ENCODE data around the gene PTBP2. TPM values are rescaled to one million over a fixed set of nuclear protein-coding genes. Genes with fewer than 3 reads are reported as not detected.
"Not testable (repeated sequence)": the region's sequence is repeated elsewhere in the genome, so short reads cannot be mapped to it uniquely, and the experiment has no call there.

The PTBP2 gene
- total and polyA plus RNA-seq, 2 experiments from 2014 or later, result 8.3 to 9.6 TPM

- Histone ChIP-seq H3K4me3 (no peak overlapping the region), H3K36me3 (ENCODE audit: low read depth) (peaks cover 61% of the 10 kb centered on the region), H3K9me3 (ENCODE audit: low read depth) (no peaks in the 10 kb centered on the region), H3K4me1 (ENCODE audit: insufficient read depth) (peaks cover 14% of the 10 kb centered on the region), H3K27me3 (replicated peaks; ENCODE audit: insufficient read depth) (no peaks in the 10 kb centered on the region), H3K9me2 (ENCODE audit: insufficient read depth) (no peaks in the 10 kb centered on the region), H3K79me2 (ENCODE audit: insufficient read depth) (0 out of 2 replicates have a peak, but pooled peaks cover 13% of the 10 kb centered on the region), H3K27ac (0 out of 2 replicates have a peak overlapping the region, but pooled peaks have one; percentile 1), H3K4me2 (ENCODE audit: unreplicated experiment) (no peak overlapping the region), H3K9ac (no peak overlapping the region), H2AFZ (no peak overlapping the region), H3F3A (ENCODE audit: insufficient read depth) (0 out of 2 replicates have a peak, but pooled peaks cover 7% of the 10 kb centered on the region), H4K20me1 (ENCODE audit: insufficient read depth) (no peaks in the 10 kb centered on the region)
- TF ChIP-seq EZH2 (IDR thresholded peaks at IDR 0.05; ENCODE audit: insufficient read depth, poor library complexity, severe bottlenecking) (no peak), EZH2phosphoT487 (IDR thresholded peaks at IDR 0.05; ENCODE audit: insufficient read depth, low read depth) (no peak)
- in situ Hi-C loops (cut with MboI), result no loop called here
- no peak for DNase-seq
Measured at GRCh38 chr1:96782206-96782605, 60.6 kb downstream of the PTBP2 start.

- in situ Hi-C loops (cut with MboI), result no loop called here
- H2AFZ ChIP-seq, result no peak overlapping the region
- H4K20me1 ChIP-seq (ENCODE audit: insufficient read depth), result no peaks in the 10 kb centered on the region
- peaks cover 67% of the 10 kb centered on the region for H3K36me3 ChIP-seq (ENCODE audit: low read depth)
- H3K4me2 ChIP-seq (ENCODE audit: unreplicated experiment), result no peak overlapping the region
- peak overlapping the region; percentile 1; the same call in 1 of the 2 replicates for H3K27ac ChIP-seq
- H3F3A ChIP-seq (ENCODE audit: insufficient read depth), result 0 out of 2 replicates have a peak, but pooled peaks cover 7% of the 10 kb centered on the region
- DNase-seq, result peak; percentile 43
- no peaks in the 10 kb centered on the region for H3K27me3 ChIP-seq (replicated peaks; ENCODE audit: insufficient read depth)
- no peak overlapping the region for H3K4me3 ChIP-seq
- no peaks in the 10 kb centered on the region for H3K9me2 ChIP-seq (ENCODE audit: insufficient read depth)
- TF ChIP-seq EZH2phosphoT487 (IDR thresholded peaks at IDR 0.05; ENCODE audit: insufficient read depth, low read depth), result no peak
- TF ChIP-seq EZH2 (IDR thresholded peaks at IDR 0.05; ENCODE audit: insufficient read depth, poor library complexity, severe bottlenecking), result no peak
- H3K79me2 ChIP-seq (ENCODE audit: insufficient read depth), result 0 out of 2 replicates have a peak, but pooled peaks cover 13% of the 10 kb centered on the region
- H3K9me3 ChIP-seq (ENCODE audit: low read depth), result no peaks in the 10 kb centered on the region
- peaks cover 14% of the 10 kb centered on the region for H3K4me1 ChIP-seq (ENCODE audit: insufficient read depth)
- H3K9ac ChIP-seq, result no peak overlapping the region
Measured at GRCh38 chr1:96782856-96783255, 61.3 kb downstream of the PTBP2 start.

GRCh38 chr1:96790599-96790998 lies 69.0 kb downstream of the PTBP2 start:
- Histone ChIP-seq H3K79me2 (ENCODE audit: insufficient read depth) (no peaks in the 10 kb centered on the region), H3K4me3 (no peak overlapping the region), H3K4me1 (ENCODE audit: insufficient read depth) (no peaks in the 10 kb centered on the region; the same call in 1 of the 2 replicates), H3K27me3 (replicated peaks; ENCODE audit: insufficient read depth) (no peaks in the 10 kb centered on the region), H3F3A (ENCODE audit: insufficient read depth) (no peaks in the 10 kb centered on the region), H3K36me3 (ENCODE audit: low read depth) (peaks cover 54% of the 10 kb centered on the region), H4K20me1 (ENCODE audit: insufficient read depth) (no peaks in the 10 kb centered on the region), H3K9me3 (ENCODE audit: low read depth) (no peaks in the 10 kb centered on the region), H3K9me2 (ENCODE audit: insufficient read depth) (no peaks in the 10 kb centered on the region), H2AFZ (no peak overlapping the region), H3K4me2 (ENCODE audit: unreplicated experiment) (no peak overlapping the region), H3K27ac (no peak overlapping the region), H3K9ac (no peak overlapping the region)
- DNase-seq, result peak; percentile 3
- in situ Hi-C loops (cut with MboI), result no loop called here
- 93 to 94% methylated on average over 2 of the region's 2 CpGs for WGBS, 2 experiments (ENCODE audit: low coverage in 1 of 2, low lambda C conversion rate in 2 of 2, missing lambda C conversion rate in 2 of 2)
- TF ChIP-seq EZH2phosphoT487 (IDR thresholded peaks at IDR 0.05; ENCODE audit: insufficient read depth, low read depth) (no peak), EZH2 (IDR thresholded peaks at IDR 0.05; ENCODE audit: insufficient read depth, poor library complexity, severe bottlenecking) (no peak)

GRCh38 chr1:96792220-96792619 lies 70.6 kb downstream of the PTBP2 start:
- no peaks in the 10 kb centered on the region for H3K27me3 ChIP-seq (replicated peaks; ENCODE audit: insufficient read depth)
- WGBS, 2 experiments (ENCODE audit: low coverage in 1 of 2, low lambda C conversion rate in 2 of 2, missing lambda C conversion rate in 2 of 2), result 97 to 99% methylated on average over 4 of the region's 4 CpGs
- no peak overlapping the region for H3K9ac ChIP-seq
- H3K9me2 ChIP-seq (ENCODE audit: insufficient read depth), result no peaks in the 10 kb centered on the region
- H3K79me2 ChIP-seq (ENCODE audit: insufficient read depth), result 0 out of 2 replicates have a peak, but pooled peaks cover 5% of the 10 kb centered on the region
- no peak overlapping the region for H2AFZ ChIP-seq
- no peaks in the 10 kb centered on the region for H4K20me1 ChIP-seq (ENCODE audit: insufficient read depth)
- H3K36me3 ChIP-seq (ENCODE audit: low read depth), result peaks cover 48% of the 10 kb centered on the region
- no peak for TF ChIP-seq EZH2 (IDR thresholded peaks at IDR 0.05; ENCODE audit: insufficient read depth, poor library complexity, severe bottlenecking)
- in situ Hi-C loops (cut with MboI), result no loop called here
- H3K27ac ChIP-seq, result no peak overlapping the region
- H3K4me3 ChIP-seq, result no peak overlapping the region
- no peak overlapping the region for H3K4me2 ChIP-seq (ENCODE audit: unreplicated experiment)
- no peaks in the 10 kb centered on the region; the same call in 1 of the 2 replicates for H3K4me1 ChIP-seq (ENCODE audit: insufficient read depth)
- H3K9me3 ChIP-seq (ENCODE audit: low read depth), result no peaks in the 10 kb centered on the region
- DNase-seq, result no peak
- no peaks in the 10 kb centered on the region for H3F3A ChIP-seq (ENCODE audit: insufficient read depth)

- H3K9me3 ChIP-seq (ENCODE audit: low read depth); DNase-seq; H3K9me2 ChIP-seq (ENCODE audit: insufficient read depth); in situ Hi-C loops (cut with MboI); H3F3A ChIP-seq (ENCODE audit: insufficient read depth); H2AFZ ChIP-seq; H3K27ac ChIP-seq; H3K27me3 ChIP-seq (replicated peaks; ENCODE audit: insufficient read depth); H3K4me1 ChIP-seq (ENCODE audit: insufficient read depth); H3K9ac ChIP-seq; H3K4me2 ChIP-seq (ENCODE audit: unreplicated experiment); H3K4me3 ChIP-seq; H4K20me1 ChIP-seq (ENCODE audit: insufficient read depth); H3K36me3 ChIP-seq (ENCODE audit: low read depth): not testable (repeated sequence)
- H3K79me2 ChIP-seq (ENCODE audit: insufficient read depth), result peaks cover 15% of the 10 kb centered on the region
- WGBS, 2 experiments (ENCODE audit: low coverage in 1 of 2, low lambda C conversion rate in 2 of 2, missing lambda C conversion rate in 2 of 2), result 95 to 98% methylated on average over 8 to 14 of the region's 14 CpGs
Measured at GRCh38 chr1:96801696-96802095, 80.1 kb downstream of the PTBP2 start.

All from GM23248 (cell line).